HG03521 (cell line): ENCODE results near the gene ZDHHC3.

ENCODE experiments used
- ATAC-seq: cut with Tn5 transposase; IDR thresholded peaks from one replicate; pipeline ENCODE4 v1.9.1; 2021; ENCODE audit warnings: mild to moderate bottlenecking, moderate library complexity; ENCODE audit not compliant: unreplicated experiment

ZDHHC3 gene

DNA sequence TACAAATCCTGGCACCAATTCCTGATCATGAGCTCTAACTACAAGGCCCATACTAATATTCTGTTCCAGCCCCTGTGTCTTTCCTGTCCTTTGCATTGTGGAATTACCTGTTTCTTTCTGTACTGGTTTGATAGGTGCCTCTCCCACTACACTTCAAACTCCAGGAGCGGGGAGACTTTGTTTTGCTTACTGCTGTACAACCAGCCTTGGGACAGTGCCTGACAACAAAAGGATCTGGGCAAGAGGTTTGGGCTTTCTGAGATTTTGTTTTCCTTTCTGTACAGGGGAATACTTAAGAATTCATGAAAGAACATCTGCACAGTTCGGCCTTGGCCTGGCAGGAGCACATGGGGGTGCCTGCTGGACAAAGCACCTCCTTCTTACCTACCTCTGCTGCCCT lies 45.1 kb downstream of the ZDHHC3 start:
- no peak for ATAC-seq

DNA sequence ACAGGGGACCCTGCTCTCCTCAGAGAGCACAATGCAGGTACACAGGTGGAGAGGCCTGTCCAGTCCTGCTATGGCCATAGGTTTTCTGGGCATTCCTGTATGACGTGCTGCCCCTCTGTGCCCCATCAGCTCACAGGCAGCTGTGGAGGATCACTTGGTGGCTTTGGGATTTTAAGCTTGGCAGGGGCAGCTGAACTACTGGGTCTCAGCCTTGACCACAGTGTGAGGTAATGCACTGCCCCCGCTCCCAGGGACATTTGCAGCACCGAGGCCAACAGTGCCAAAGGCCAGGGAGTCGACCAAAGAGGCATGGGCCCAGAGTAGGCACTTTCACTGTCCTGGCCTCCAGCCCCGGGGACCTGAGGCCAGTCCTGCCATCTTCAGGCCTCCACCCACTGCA lies 46.2 kb downstream of the ZDHHC3 start:
- ATAC-seq: no peak

DNA sequence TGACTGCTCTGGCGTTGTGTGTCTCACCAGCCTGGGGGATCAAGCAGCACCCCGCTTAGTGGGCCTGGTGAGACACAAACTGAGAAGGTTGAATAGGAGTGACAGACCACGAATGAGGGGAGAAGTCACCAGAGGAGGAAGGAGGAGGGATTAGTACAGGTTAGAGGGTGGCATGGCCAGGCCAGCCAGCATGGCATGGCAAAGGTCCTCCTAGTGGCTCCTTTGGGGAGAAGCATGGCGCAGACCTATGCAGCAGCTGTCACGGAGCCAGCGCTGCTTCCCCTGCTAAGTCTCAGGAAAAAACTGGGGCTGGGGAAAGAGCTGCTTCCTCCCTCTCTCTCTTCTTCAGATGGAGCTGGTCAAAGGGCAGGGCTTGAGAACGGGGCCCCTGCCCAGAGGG lies 48.6 kb downstream of the ZDHHC3 start:
- ATAC-seq: no peak

DNA sequence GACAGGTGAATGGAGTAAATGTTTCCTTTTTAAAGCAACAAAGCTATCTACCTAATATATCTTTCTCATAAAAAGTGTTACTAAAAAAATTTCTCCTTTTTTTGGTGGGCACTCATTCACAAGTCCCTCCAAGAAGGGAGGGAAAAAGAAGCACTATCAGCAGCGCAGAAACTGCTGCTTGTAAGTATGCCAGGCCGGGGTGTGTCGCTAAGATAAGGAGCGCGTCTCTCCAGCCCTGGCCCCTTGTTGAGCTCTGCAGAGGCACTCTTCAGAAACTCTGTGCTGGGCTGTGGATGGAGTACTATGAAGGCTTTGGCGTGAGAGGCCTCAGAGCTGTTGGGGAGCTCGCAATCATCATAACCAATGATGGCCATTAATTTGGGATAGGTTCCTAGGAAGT lies 49.1 kb downstream of the ZDHHC3 start:
- no peak for ATAC-seq

DNA sequence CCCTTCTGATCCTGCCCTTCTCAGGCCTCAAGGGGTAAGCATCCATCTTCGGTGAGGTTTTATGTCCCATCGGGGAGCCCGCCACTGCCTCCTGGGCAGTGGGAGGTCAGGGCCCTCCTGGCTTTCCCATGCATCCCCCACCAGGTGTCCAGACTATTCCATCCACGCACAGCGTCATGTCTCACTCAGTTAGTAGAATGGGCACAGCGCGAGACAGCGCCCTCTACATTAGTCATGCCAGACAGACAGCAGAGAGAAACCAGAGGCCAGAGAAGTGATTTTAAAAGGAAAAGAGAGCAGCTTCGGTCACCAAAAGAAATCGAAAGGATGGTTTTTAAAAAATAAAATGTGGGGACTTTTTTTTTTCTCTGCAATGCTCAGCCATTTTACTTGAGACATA lies 49.8 kb downstream of the ZDHHC3 start:
- ATAC-seq: no peak

DNA sequence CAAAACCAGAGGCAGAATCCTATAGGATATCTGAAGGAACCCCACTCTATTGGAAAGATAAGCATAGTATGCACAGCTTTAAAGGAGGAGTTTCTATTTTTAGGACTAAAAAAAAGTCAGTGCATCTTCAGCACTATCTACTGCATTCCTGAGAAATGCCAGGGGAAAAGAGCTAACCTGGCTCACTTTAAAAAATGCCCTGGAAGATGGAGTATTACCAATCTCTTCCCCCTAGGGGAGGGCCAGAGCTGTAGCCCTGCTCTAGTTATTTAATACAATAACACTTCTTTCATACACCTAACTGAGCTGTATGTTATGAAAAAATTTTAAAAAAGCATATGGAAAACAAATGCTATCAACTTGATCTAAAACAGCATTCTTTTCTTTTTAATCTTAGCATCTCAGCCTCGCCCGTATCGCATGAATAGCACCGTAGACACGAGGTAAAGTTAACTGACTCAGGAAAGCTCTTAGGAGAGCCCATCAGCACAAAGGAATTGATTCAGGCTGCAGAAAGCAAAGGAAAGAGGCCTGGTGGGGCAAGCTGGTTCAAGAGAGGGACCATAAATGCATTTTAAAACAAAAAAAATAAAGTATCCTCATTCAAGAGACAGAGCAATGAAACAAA lies 51.4 kb downstream of the ZDHHC3 start:
- no peak for ATAC-seq

DNA sequence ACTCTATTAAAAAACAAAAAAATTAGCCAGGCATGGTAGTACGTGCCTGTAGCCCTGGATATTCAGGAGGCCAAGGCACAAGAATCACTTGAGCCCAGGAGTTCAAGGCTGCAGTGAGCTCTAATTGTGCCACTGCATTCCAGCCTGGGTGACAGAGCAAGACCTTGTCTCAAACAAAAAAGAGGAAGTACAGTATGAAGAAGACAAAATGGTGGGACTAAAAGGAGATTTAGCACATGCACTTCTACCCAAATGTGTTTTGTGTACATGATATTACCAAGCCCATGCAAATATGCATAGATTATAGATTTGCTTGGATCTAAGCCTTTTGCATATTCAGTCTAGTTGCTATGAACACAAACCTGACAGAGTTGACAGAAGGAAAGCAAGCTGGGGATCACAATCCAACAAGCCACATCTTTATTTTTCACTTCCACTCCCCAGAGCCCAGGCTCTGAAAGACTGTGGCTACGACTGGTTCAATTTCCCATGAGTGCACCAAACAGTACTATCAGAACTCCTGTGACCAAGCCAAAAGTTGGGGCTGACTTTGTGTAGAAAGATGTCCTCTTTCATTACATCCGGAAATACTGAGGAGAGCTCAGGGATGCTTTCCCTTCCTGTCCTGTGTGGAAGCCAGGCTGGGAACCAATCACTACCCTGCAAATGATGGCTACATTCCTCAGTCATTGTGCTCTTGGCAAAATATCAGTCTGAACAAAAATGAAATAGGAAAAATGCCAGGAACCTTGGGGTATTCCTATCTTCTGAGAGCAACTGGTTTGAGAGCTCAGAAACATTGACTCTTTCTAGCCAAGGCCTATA lies 52.1 kb downstream of the ZDHHC3 start:
- no peak for ATAC-seq

DNA sequence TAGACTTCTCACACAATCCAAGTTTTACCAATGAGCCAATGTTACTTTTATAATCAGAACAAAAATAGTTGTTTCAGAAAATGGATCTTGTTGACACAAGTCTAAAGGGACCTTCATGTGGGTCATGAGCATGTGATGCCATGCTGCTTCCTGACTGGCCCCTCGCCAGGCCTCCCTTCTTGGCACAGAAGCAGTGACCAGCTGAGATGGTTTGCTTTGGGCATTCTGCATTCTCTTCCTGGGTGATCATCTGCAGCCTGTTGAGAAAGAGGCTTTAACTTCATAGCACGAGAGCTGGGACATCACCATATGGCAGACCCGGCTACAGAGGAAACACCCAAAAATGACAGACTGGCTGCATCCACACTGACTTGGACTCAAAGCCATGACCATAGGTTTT lies 55.9 kb downstream of the ZDHHC3 start:
- ATAC-seq: no peak

DNA sequence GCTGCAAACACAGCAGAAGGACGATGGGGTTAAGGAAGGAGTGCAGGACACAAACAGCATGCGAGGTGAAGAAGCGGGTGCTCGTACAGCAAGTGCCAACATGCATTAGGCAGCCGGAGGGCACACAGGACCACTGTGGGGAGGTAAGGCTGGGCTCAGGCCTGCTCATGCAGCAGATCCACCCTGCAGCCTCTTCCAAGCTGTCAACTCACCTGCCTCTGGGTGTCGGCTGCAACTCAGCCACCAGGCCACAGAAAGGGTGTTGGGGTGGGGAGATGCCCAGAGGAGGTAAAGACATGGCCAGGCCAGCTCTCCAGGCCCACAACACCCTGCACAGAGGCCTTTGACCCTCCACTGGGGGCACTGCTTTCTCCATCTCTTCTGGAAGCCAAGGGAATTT lies 57.4 kb downstream of the ZDHHC3 start:
- no peak for ATAC-seq

DNA sequence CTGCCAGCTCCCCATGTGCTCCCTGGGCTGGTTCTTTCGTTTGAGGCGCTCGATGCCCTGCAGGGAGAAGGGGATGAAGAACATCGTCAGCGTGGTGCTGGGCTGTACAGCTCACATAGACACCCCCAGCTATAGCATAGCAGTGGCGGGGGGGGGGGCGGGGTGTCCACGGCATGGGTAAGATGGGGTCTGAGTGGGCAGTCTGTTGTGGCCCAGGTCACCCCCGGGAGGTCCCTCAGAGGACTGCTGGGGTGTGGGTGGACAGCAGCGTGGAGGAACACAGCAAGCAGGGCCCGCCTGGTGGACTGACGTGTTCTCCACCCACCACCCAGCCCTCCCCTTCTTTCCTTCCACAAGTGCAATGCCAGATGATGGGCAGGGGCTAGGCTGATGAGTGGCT lies 57.9 kb downstream of the ZDHHC3 start:
- no peak for ATAC-seq

DNA sequence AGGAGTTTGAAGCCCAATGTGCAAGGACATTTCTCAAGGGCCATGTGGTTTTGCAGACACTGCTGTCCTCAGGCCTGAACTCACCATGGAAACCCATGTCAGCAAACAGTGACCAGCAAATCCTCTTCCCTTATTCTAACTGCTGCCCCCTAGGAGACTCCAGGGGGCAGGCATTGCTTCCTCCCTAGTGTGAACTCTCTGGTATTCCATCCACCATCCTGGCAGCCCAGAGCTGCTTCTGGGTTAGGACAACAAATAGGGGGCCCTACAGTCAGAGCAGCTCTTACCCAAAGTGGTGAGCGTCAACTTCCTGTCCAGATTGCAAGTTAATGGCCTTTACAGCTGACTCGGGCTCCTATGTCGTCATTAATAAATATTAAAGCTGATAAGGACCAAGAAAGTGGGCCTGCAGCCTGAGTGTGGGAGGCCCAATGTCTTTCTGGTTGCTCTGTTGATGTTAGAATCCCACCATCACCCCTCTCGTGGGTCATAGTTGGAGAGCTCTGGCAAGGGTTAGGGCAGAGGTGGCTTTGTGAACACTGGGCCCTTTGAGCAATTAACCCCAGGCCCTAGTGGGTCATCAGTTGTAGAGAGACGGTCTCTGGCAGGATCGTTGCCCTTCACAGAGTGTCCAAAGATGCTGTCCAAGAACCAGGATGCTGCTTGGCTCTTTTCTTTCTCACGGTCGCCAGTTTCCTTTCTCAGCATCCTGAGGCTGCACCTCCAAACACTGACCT lies 60.1 kb downstream of the ZDHHC3 start:
- ATAC-seq: no peak

DNA sequence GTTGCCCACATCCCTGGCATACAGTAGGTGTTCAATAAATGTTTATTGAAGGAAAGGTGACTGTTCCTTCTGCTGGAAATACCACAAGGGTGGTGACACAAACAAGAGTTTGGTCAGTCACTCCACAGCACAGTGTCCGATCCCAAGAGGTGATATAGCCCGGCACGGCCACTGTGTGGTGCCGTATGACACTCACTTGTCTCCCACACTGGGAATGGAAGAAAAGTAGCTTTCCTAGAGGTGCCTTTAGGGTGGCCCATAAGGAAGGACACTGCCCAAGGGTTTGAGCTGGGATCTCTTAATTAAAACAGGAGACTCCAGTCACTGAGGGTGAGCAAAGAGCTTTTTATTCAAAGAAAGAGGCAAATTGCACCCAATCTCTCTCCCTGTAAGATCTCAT lies 61.0 kb downstream of the ZDHHC3 start:
- ATAC-seq: no peak

DNA sequence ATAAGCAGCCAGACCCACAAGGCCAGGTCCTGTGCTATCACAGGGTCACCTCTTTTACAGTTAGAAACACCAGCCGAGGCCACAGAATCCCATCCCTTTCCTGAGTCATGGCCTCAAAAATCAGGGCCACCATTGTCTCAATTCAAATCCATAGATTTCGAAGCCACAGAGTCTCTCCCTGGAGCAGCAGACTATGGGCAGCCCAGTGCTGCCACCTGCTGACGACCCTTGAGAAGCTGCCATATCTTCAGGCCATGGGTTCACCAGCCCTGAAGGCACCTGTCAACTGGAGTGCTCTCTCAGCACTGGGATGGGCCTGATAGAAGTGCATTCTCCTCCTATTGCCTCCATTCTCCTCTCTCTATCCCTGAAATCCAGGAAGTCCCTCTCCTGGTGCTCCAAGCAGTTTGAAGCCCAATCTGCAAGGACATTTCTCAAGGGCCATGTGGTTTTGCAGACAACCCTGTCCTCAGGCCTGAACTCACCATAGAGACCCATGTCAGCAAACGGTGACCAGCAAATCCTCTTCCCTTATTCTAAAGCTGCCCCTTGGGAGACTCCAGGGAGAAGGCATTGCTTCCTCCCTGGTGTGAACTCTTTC lies 62.0 kb downstream of the ZDHHC3 start:
- no peak for ATAC-seq

DNA sequence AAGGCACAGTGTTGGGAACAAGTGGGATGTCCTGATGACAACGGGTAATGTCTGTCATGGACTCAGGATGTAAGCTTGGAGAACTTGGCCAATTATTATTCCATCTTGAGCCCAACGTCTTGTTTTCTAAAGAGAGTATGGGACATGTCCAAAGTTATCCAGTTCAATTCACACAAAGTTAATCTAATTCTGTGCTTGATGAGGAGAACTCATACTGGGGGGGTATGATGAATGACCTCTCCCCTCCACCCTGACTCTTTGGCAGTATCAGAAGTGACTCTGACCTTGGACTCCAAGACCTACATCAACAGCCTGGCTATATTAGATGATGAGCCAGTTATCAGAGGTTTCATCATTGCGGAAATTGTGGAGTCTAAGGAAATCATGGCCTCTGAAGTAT lies 65.3 kb downstream of the ZDHHC3 start:
- no peak for ATAC-seq

DNA sequence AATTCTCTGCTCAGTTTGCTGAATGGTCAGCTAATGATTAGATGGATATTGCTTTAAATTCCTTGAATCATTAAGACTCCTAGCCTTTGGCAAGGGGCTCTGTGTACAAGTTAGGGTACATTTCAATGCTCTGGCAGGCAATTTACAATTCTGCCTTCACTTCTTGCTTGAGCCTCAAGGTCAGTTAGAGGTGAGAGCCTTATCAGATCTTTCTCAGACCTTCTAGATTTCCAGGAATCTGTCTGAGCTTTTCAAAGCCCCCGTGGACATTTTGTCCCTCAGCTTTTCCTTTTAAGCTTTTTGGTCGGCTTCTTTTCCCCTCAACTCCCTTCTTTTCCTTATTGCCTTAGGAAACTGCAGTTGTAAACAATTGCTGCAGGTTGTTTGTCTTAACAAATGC lies 66.9 kb downstream of the ZDHHC3 start:
- ATAC-seq: no peak

DNA sequence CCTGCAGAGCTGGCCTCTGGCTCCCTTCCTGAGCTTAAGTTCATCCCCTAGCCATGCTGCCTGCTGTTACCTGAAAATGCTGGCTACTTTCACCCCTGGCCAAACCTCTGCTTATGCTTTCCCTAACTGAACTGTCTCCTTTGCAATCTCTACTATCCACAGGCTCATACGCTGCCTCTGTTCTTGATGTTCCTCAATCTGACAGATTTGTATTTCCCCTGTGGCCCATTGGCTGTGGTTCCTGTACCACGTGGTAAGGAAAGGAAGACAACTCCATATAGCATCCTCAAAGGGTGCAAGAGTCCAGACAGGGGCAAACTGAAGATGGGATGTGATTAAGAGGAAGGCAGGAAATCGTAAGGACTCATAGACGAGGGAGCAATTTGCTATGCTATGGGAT lies 68.4 kb downstream of the ZDHHC3 start:
- no peak for ATAC-seq

DNA sequence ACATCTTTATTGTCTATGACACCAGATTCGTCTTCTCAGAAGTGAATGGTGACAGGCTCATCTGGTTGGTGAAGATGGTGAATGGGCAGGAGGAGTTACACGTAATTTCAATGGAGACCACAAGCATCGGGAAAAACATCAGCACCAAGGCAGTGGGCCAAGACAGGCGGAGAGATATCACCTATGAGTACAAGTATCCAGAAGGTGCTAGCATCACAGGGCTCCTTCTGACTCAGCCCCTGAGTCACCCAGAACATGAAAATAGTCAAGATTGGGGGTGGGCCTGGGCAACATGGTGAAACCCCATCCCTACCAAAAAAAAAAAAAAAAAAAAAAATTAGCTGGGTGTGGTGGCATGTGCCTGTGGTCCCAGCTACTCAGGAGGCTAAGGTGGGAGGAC lies 69.0 kb downstream of the ZDHHC3 start:
- ATAC-seq: no peak

DNA sequence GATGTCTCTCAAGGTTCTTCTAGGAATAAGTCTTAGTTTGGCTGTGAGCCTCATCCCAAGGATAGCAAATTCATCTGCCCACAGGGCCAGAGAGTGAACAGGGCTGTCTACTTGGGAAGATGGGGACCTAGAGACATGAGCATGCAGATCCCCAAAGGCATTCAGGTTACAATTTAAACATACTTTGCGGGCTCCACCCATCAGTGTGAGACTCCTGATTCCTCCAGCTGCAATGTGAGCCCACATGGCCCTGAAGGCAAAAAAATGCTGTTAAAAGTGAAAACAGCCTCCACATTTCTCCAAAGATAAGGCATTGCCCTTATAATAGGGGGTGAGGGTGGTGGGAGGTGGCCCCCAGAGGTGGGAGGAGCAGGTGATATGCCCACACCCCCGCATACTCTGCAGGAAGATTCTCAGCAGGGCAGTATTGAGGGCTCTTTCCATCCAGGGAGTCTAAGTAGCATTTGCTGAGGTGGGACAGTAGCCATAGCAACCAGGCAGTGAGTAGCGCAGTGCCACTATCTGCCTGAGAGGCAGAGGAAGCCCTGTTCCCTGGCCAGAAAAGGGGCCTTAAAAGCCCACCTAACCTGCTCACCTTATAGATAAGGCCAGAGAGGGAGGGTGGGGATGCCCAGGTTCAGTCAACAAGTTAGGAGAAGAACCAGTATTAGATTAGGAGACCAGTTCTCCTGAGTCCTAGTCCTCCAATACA lies 70.4 kb downstream of the ZDHHC3 start:
- no peak for ATAC-seq

DNA sequence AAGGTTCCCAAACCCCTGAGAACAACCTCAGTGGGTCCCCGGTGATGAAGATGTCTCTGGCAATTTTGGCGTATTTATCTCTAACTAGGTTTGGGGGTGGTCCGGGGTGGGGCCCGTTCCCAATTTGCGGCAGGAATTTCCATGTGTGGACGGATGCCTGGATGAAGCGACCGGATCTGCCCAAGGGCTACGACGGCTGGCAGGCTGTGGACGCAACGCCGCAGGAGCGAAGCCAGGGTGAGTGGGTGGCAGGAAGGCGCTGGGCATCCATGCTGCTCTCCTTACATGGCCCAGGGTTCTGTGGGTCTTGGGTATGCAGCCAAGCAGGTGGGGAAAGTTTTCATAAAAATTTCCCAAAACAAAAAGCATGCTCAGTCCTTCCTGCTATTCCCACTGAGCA lies 72.2 kb downstream of the ZDHHC3 start:
- no peak for ATAC-seq

DNA sequence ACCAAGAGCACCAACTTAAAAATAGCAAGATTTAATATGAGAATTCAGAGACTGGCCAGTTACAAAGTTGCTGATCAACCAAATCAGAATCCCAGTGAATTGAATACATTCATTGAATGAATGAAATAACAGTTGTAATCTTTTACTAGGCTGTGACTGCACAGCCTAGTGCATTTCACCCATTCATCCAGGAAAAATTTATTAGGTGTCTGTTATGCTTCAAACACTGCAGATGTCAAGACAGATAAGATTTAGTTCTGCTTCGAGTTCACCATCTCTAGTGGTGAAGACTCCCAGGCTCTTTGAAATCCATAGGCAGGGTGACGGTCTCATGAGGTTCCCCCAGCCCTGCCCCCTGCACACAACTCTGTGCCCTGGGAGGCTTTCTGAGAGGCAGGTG lies 72.7 kb downstream of the ZDHHC3 start:
- ATAC-seq: no peak

DNA sequence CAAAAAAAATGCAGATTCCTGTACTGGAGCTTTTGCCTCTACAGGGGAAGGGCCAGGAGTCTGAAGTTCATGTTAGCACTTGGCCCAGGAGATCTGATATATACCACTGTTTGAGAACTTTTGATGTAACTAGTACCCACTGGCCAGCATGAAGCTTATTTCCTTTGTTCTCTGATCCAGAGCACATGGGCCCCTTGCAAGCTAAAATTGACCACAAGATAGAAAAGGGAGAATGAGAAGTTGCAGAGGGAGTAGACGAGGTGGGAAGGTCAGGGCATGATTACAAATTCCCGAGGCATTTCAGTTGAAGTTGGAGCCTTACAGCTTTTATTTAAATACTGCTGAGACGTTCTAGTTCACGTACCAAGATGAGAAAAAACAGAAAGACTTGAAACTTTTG lies 73.3 kb downstream of the ZDHHC3 start:
- ATAC-seq: no peak
